Sigmoid colon (tissue), 3 donors: ENCODE measurements around the gene WWC2.

Experiments used
- CTCF ChIP-seq, 4 experiments: fragments of 450-650 bp in 3 of 4; fragments of 200-600 bp in 1 of 4; IDR thresholded peaks; one replicate each; pipeline ENCODE4 v1.5.1; 2016 to 2019; ENCODE audit warnings: antibody characterized with exemption in 4 of 4, mild to moderate bottlenecking in 3 of 4, moderate library complexity in 2 of 4
- POLR2A ChIP-seq, 2 donors: fragments of 450-650 bp; IDR thresholded peaks; one replicate each; pipeline ENCODE4 v1.6.1; 2016; ENCODE audit warnings: antibody characterized with exemption in 2 of 2, mild to moderate bottlenecking in 2 of 2, moderate library complexity in 2 of 2

- TF ChIP-seq POLR2A (IDR thresholded peaks at IDR 0.05) (no peak), CTCF (IDR thresholded peaks at IDR 0.05) (no peak)
Measured at GRCh38 chr4:183078634-183079033, 20.4 kb upstream of the WWC2 start.
